Measurements from ENCODE around the gene PLA2G2F.
A peak's percentile ranks its signal among the peaks of the same experiment; 100 is the strongest.

Gene PLA2G2F

GRCh38 chr1:20138961-20139550 lies at the start of gene PLA2G2F:
Gene PLA2G2F, plus strand, starts transcription at chr1:20139323. Its CDS starts 105 bp downstream, at chr1:20139428.
- no peak within 1 kb of the TSS for H3K4me3 ChIP-seq
- H3K27ac ChIP-seq: peak within 1 kb of the TSS in 6 of 21 experiments; percentile 10 to 62 (median 36)

- Histone ChIP-seq H3K4me3 (no peak overlapping the region), H3K27ac (no peak overlapping the region)
Measured at GRCh38 chr1:20089328-20090077, 49.6 kb upstream of the PLA2G2F start.

GRCh38 chr1:20090119-20090518 lies 49.0 kb upstream of the PLA2G2F start:
- Histone ChIP-seq H3K4me3 (no peak overlapping the region), H3K27ac (no peak overlapping the region)

GRCh38 chr1:20090641-20091040 lies 48.5 kb upstream of the PLA2G2F start:
- Histone ChIP-seq H3K27ac (peak overlapping the region in 3 of 21 experiments; percentile 16 to 41 (median 25)), H3K4me3 (no peak overlapping the region)

GRCh38 chr1:20093303-20093702 lies 45.8 kb upstream of the PLA2G2F start:
- Histone ChIP-seq H3K4me3 (no peak overlapping the region), H3K27ac (peak overlapping the region in 7 of 21 experiments; percentile 26 to 71 (median 54))

GRCh38 chr1:20093940-20094391 lies 45.2 kb upstream of the PLA2G2F start:
- no peak overlapping the region for H3K4me3 ChIP-seq
- peak overlapping the region in 9 of 21 experiments; percentile 7 to 71 (median 37) for H3K27ac ChIP-seq

- Histone ChIP-seq H3K4me3 (no peak overlapping the region), H3K27ac (peak overlapping the region in 3 of 21 experiments; percentile 57 to 71 (median 65))
Measured at GRCh38 chr1:20095564-20096434, 43.3 kb upstream of the PLA2G2F start.

GRCh38 chr1:20096840-20097447 lies 42.2 kb upstream of the PLA2G2F start:
- H3K4me3 ChIP-seq: no peak overlapping the region
- no peak overlapping the region for H3K27ac ChIP-seq

- Histone ChIP-seq H3K4me3 (no peak overlapping the region), H3K27ac (peak overlapping the region in 2 of 21 experiments; percentile 6 to 31)
Measured at GRCh38 chr1:20099533-20099932, 39.6 kb upstream of the PLA2G2F start.

- Histone ChIP-seq H3K27ac (peak overlapping the region in 1 of 21 experiments; percentile 6), H3K4me3 (no peak overlapping the region)
Measured at GRCh38 chr1:20100632-20101355, 38.3 kb upstream of the PLA2G2F start.

GRCh38 chr1:20102875-20103274 lies 36.2 kb upstream of the PLA2G2F start:
- Histone ChIP-seq H3K4me3 (no peak overlapping the region), H3K27ac (peak overlapping the region in 9 of 21 experiments; percentile 3 to 71 (median 22))

GRCh38 chr1:20105856-20106255 lies 33.3 kb upstream of the PLA2G2F start:
- no peak overlapping the region for H3K4me3 ChIP-seq
- H3K27ac ChIP-seq: peak overlapping the region in 2 of 21 experiments; percentile 18 to 30

GRCh38 chr1:20107351-20107750 lies 31.8 kb upstream of the PLA2G2F start:
- no peak overlapping the region for H3K4me3 ChIP-seq
- H3K27ac ChIP-seq: no peak overlapping the region

GRCh38 chr1:20107796-20108195 lies 31.3 kb upstream of the PLA2G2F start:
- Histone ChIP-seq H3K27ac (no peak overlapping the region), H3K4me3 (no peak overlapping the region)

- Histone ChIP-seq H3K27ac (peak overlapping the region in 6 of 21 experiments; percentile 6 to 44 (median 12)), H3K4me3 (no peak overlapping the region)
Measured at GRCh38 chr1:20108366-20109123, 30.6 kb upstream of the PLA2G2F start.

GRCh38 chr1:20109223-20109856 lies 29.8 kb upstream of the PLA2G2F start:
- H3K27ac ChIP-seq: peak overlapping the region in 5 of 21 experiments; percentile 6 to 44 (median 13)
- no peak overlapping the region for H3K4me3 ChIP-seq

- no peak overlapping the region for H3K4me3 ChIP-seq
- peak overlapping the region in 12 of 21 experiments; percentile 35 to 66 (median 58) for H3K27ac ChIP-seq
Measured at GRCh38 chr1:20110679-20111078, 28.4 kb upstream of the PLA2G2F start.

GRCh38 chr1:20111452-20111851 lies 27.7 kb upstream of the PLA2G2F start:
- Histone ChIP-seq H3K4me3 (no peak overlapping the region), H3K27ac (peak overlapping the region in 6 of 21 experiments; percentile 40 to 63 (median 58))
